Gastrocnemius medialis (tissue), 4 donors: ENCODE measurements around the gene MLANA. TPM values are rescaled to one million over a fixed set of nuclear protein-coding genes. Genes with fewer than 3 reads are reported as not detected.

Experiments
- ATAC-seq, 2 donors: fragments of 150-250 bp; one replicate each; pipeline ENCODE4 v1.9.1; 2016
- DNase-seq, 2 donors: peaks; one replicate each; pipeline ENCODE4 v3.0.0-alpha.2; 2019
- H3K27ac ChIP-seq, 4 donors: fragments of 200-600 bp; sonication (generic); 1 replicate in 1 of 4; 2 replicates in 3 of 4; pipeline ENCODE4 v1.5.1; 2016 to 2018; ENCODE audit warnings: mild to moderate bottlenecking in 2 of 4, moderate library complexity in 1 of 4
- H3K27me3 ChIP-seq, 3 donors: fragments of 200-600 bp; sonication (generic) in 2 of 3; 1 replicate in 1 of 3; 2 replicates in 2 of 3; pipeline versions ENCODE4 v1.5.1 to v1.6.0; 2016 to 2019; ENCODE audit warnings: mild to moderate bottlenecking in 1 of 3, moderate library complexity in 1 of 3
- H3K36me3 ChIP-seq, 2 donors: fragments of 200-600 bp; sonication (generic) in 1 of 2; one replicate each; pipeline ENCODE4 v1.5.1; 2017 to 2018
- H3K4me1 ChIP-seq, 2 donors: fragments of 200-600 bp; sonication (generic) in 1 of 2; one replicate each; pipeline ENCODE4 v1.5.1; 2016 to 2017; ENCODE audit warnings: mild to moderate bottlenecking in 2 of 2
- H3K4me3 ChIP-seq, 4 donors: fragments of 200-600 bp; sonication (generic) in 3 of 4; 1 replicate in 1 of 4; 2 replicates in 3 of 4; pipeline ENCODE4 v1.5.1; 2016 to 2019; ENCODE audit warnings: mild to moderate bottlenecking in 2 of 4
- H3K9me3 ChIP-seq, 3 donors: fragments of 200-600 bp; sonication (generic) in 2 of 3; 1 replicate in 1 of 3; 2 replicates in 2 of 3; pipeline ENCODE4 v1.5.1; 2016 to 2019
- CTCF ChIP-seq, 5 experiments: fragments of 450-650 bp in 3 of 5; fragments of 200-600 bp in 2 of 5; sonication (generic) in 2 of 5; IDR thresholded peaks in 4 of 5; conservative IDR thresholded peaks in 1 of 5; 1 replicate in 4 of 5; 2 replicates in 1 of 5; pipeline ENCODE4 v1.5.1; 2016 to 2019; ENCODE audit warnings: antibody characterized with exemption in 5 of 5, mild to moderate bottlenecking in 3 of 5, moderate library complexity in 3 of 5
- POLR2A ChIP-seq, 2 donors: fragments of 450-650 bp; IDR thresholded peaks; one replicate each; pipeline ENCODE4 v1.6.1; 2017; ENCODE audit warnings: antibody characterized with exemption in 2 of 2, mild to moderate bottlenecking in 2 of 2, moderate library complexity in 2 of 2
- in situ Hi-C, 4 donors: fragments of 200-750 bp; cut with MboI; loops; one replicate each; pipeline versions ENCODE4 v1.15.0 to v1.8.0; 2017; ENCODE audit warnings: low sequenced_read_pairs in 4 of 4
- intact Hi-C: fragments of 100-400 bp; cut with DNase I; formaldehyde crosslinking; loops from one replicate; pipeline ENCODE4 v1.15.1; 2023; ENCODE audit warnings: low total_unique reads
- total RNA-seq, 4 donors: library from RNA; depleted of rRNA; stranded (reverse); fragments of >200 nt; gene quantifications; one replicate each; pipeline versions ENCODE4 v1.1.0 to v1.2.3, GENCODE V29; 2016

The MLANA gene
- total RNA-seq, 4 donors from 2014 or later = not detected

- in situ Hi-C loops = no loop called here
- Histone ChIP-seq H3K4me3 (no peak overlapping the region), H3K36me3 (no peaks in the 10 kb centered on the region), H3K4me1 (peaks cover 3% of the 10 kb centered on the region in 2 donors), H3K27ac (no peak overlapping the region), H3K27me3 (no peaks in the 10 kb centered on the region), H3K9me3 (no peaks in the 10 kb centered on the region)
- no peak for ATAC-seq
- DNase-seq = no peak
- intact Hi-C loops = no loop called here
- TF ChIP-seq POLR2A (IDR thresholded peaks at IDR 0.05) (no peak), CTCF (IDR thresholded peaks at IDR 0.05 in 4 of 5, conservative IDR thresholded peaks at IDR 0.05 in 1 of 5) (no peak)
These were observed 45.5 kb upstream of the MLANA start for GRCh38 chr9:5845157-5845531.

- in situ Hi-C loops (no loop called here), intact Hi-C loops (no loop called here)
- no peak for DNase-seq
- ATAC-seq = no peak
- Histone ChIP-seq H3K36me3 (no peaks in the 10 kb centered on the region), H3K9me3 (no peaks in the 10 kb centered on the region), H3K4me1 (no peaks in the 10 kb centered on the region), H3K27me3 (no peaks in the 10 kb centered on the region), H3K27ac (no peak overlapping the region), H3K4me3 (no peak overlapping the region)
- TF ChIP-seq POLR2A (IDR thresholded peaks at IDR 0.05) (no peak), CTCF (IDR thresholded peaks at IDR 0.05 in 4 of 5, conservative IDR thresholded peaks at IDR 0.05 in 1 of 5) (no peak)
These were observed 44.6 kb upstream of the MLANA start for GRCh38 chr9:5846096-5846495.

GRCh38 chr9:5846501-5846921 is 44.2 kb upstream of the MLANA start:
- Histone ChIP-seq H3K27ac (no peak overlapping the region), H3K27me3 (no peaks in the 10 kb centered on the region), H3K4me3 (no peak overlapping the region), H3K36me3 (no peaks in the 10 kb centered on the region), H3K4me1 (no peaks in the 10 kb centered on the region), H3K9me3 (no peaks in the 10 kb centered on the region)
- in situ Hi-C loops = no loop called here
- no peak for ATAC-seq
- intact Hi-C loops = no loop called here
- TF ChIP-seq CTCF (IDR thresholded peaks at IDR 0.05 in 4 of 5, conservative IDR thresholded peaks at IDR 0.05 in 1 of 5) (no peak), POLR2A (IDR thresholded peaks at IDR 0.05) (no peak)
- DNase-seq = no peak

GRCh38 chr9:5848372-5848882 is 42.3 kb upstream of the MLANA start:
- H3K4me3 ChIP-seq = no peak overlapping the region
- DNase-seq (no peak), ATAC-seq (no peak)
- H3K9me3 ChIP-seq = no peaks in the 10 kb centered on the region
- intact Hi-C loops = no loop called here
- in situ Hi-C loops = no loop called here
- H3K36me3 ChIP-seq = no peaks in the 10 kb centered on the region
- no peaks in the 10 kb centered on the region for H3K27me3 ChIP-seq
- H3K27ac ChIP-seq = no peak overlapping the region
- peaks cover 3 to 4% of the 10 kb centered on the region in 2 donors for H3K4me1 ChIP-seq
- TF ChIP-seq POLR2A (IDR thresholded peaks at IDR 0.05) = no peak
- TF ChIP-seq CTCF (IDR thresholded peaks at IDR 0.05 in 4 of 5, conservative IDR thresholded peaks at IDR 0.05 in 1 of 5) = no peak

GRCh38 chr9:5850724-5851122 is 40.0 kb upstream of the MLANA start:
- TF ChIP-seq CTCF (IDR thresholded peaks at IDR 0.05 in 4 of 5, conservative IDR thresholded peaks at IDR 0.05 in 1 of 5) (no peak), POLR2A (IDR thresholded peaks at IDR 0.05) (no peak)
- in situ Hi-C loops (no loop called here), intact Hi-C loops (no loop called here)
- DNase-seq = no peak
- H3K4me3 ChIP-seq = no peak overlapping the region
- H3K36me3 ChIP-seq = no peaks in the 10 kb centered on the region
- no peaks in the 10 kb centered on the region for H3K27me3 ChIP-seq
- H3K27ac ChIP-seq = no peak overlapping the region
- no peak for ATAC-seq
- no peaks in the 10 kb centered on the region for H3K9me3 ChIP-seq
- H3K4me1 ChIP-seq = peaks cover 4 to 6% of the 10 kb centered on the region in 2 donors
